ENCODE measurements around the gene VAPA.

DNA sequence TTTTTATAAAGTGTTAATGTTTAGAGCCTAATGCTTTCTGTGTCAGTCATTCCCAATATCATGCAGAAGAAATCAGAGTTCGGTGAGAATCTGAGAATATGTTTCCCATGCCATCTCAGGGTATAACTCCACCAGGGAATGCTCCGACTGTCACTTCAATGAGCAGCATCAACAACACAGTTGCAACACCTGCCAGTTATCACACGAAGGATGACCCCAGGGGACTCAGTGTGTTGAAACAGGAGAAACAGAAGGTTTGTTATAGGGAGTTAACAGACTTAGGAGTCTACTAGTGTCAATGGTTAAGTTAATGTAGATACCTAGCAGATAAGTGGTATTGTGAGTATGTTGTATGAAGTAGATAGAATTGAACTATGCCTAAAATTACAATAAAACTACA lies 31.0 kb downstream of the VAPA start:
- TF ChIP-seq, protein P1, sequence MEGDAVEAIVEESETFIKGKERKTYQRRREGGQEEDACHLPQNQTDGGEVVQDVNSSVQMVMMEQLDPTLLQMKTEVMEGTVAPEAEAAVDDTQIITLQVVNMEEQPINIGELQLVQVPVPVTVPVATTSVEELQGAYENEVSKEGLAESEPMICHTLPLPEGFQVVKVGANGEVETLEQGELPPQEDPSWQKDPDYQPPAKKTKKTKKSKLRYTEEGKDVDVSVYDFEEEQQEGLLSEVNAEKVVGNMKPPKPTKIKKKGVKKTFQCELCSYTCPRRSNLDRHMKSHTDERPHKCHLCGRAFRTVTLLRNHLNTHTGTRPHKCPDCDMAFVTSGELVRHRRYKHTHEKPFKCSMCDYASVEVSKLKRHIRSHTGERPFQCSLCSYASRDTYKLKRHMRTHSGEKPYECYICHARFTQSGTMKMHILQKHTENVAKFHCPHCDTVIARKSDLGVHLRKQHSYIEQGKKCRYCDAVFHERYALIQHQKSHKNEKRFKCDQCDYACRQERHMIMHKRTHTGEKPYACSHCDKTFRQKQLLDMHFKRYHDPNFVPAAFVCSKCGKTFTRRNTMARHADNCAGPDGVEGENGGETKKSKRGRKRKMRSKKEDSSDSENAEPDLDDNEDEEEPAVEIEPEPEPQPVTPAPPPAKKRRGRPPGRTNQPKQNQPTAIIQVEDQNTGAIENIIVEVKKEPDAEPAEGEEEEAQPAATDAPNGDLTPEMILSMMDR (conservative IDR thresholded peaks at IDR 0.05; ENCODE audit: low read length) = no peak
- no peak for TF ChIP-seq EZH2phosphoT487 (IDR thresholded peaks at IDR 0.05; ENCODE audit: borderline replicate concordance, low read depth, low read length)
